ENCODE measurements around the gene EVPLL. TPM values are rescaled to one million over a fixed set of nuclear protein-coding genes. Genes with fewer than 3 reads are reported as not detected.
"Not testable (repeated sequence)": the region's sequence is repeated elsewhere in the genome, so short reads cannot be mapped to it uniquely, and the experiment has no call there.

EVPLL gene
- total RNA-seq, 1 experiment from 2014 or later: not detected

GRCh38 chr17:18374216-18374615 lies 3.4 kb upstream of the EVPLL start:
- no peak overlapping the region for H3K4me3 ChIP-seq (ENCODE audit: low read depth in 2 of 2, low read length in 2 of 2)
- no peaks in the 10 kb centered on the region for H3K4me1 ChIP-seq (ENCODE audit: control insufficient read depth, insufficient read depth, low read length)
- in situ Hi-C loops (cut with HindIII; ENCODE audit: low pct_unique_long_range_greater_than_20kb, low sequenced_read_pairs): no loop called here
- H3K9me3 ChIP-seq (ENCODE audit: control insufficient read depth, insufficient read depth, low read depth, low read length): no peaks in the 10 kb centered on the region
- intact Hi-C loops (cut with micrococcal nuclease; ENCODE audit: unreplicated experiment): no loop called here
- H3K27ac ChIP-seq (ENCODE audit: low read length): no peak overlapping the region
- no peaks in the 10 kb centered on the region for H3K36me3 ChIP-seq (ENCODE audit: control insufficient read depth, insufficient read depth, low read length)
- DNase-seq (ENCODE audit: low read depth, low spot score) (no peak), ATAC-seq (no peak)
- no peaks in the 10 kb centered on the region for H3K27me3 ChIP-seq (ENCODE audit: control insufficient read depth, insufficient read depth, low read length)
- ChIA-PET CTCF (no interaction called here), POLR2A (no interaction called here)
- BruUV-seq (replicated peaks): no TSS peak
- TF ChIP-seq CTCF (IDR thresholded peaks at IDR 0.05) (no peak), REST (IDR thresholded peaks at IDR 0.05; ENCODE audit: insufficient read depth in 1 of 2, low read depth in 2 of 2, low read length in 1 of 2) (no peak), TCF7L2 (IDR thresholded peaks at IDR 0.05; ENCODE audit: low read depth, low read length) (no peak), SIN3A (IDR thresholded peaks at IDR 0.05; ENCODE audit: borderline replicate concordance, insufficient read depth, low read depth, low read length) (no peak), POLR2AphosphoS5 (IDR thresholded peaks at IDR 0.05; ENCODE audit: low read depth, low read length) (no peak)

GRCh38 chr17:18378205-18378505 lies 577 bp downstream of the EVPLL start:
- Histone ChIP-seq H3K4me3 (ENCODE audit: low read depth in 2 of 2, low read length in 2 of 2) (no peak overlapping the region), H3K27ac (ENCODE audit: low read length) (no peak overlapping the region), H3K4me1 (ENCODE audit: control insufficient read depth, insufficient read depth, low read length) (no peaks in the 10 kb centered on the region), H3K27me3 (ENCODE audit: control insufficient read depth, insufficient read depth, low read length) (no peaks in the 10 kb centered on the region), H3K9me3 (ENCODE audit: control insufficient read depth, insufficient read depth, low read depth, low read length) (no peaks in the 10 kb centered on the region), H3K36me3 (ENCODE audit: control insufficient read depth, insufficient read depth, low read length) (no peaks in the 10 kb centered on the region)
- TF ChIP-seq SIN3A (IDR thresholded peaks at IDR 0.05; ENCODE audit: borderline replicate concordance, insufficient read depth, low read depth, low read length) (no peak), CTCF (IDR thresholded peaks at IDR 0.05) (no peak), POLR2AphosphoS5 (IDR thresholded peaks at IDR 0.05; ENCODE audit: low read depth, low read length) (no peak), TCF7L2 (IDR thresholded peaks at IDR 0.05; ENCODE audit: low read depth, low read length) (no peak), REST (IDR thresholded peaks at IDR 0.05; ENCODE audit: insufficient read depth in 1 of 2, low read depth in 2 of 2, low read length in 1 of 2) (no peak)
- no peak for DNase-seq (ENCODE audit: low read depth, low spot score)
- intact Hi-C loops (cut with micrococcal nuclease; ENCODE audit: unreplicated experiment) (no loop called here), in situ Hi-C loops (cut with HindIII; ENCODE audit: low pct_unique_long_range_greater_than_20kb, low sequenced_read_pairs) (no loop called here)
- ATAC-seq: no peak
- ChIA-PET CTCF (no interaction called here), POLR2A (no interaction called here)
- BruUV-seq (replicated peaks): no TSS peak

- H3K9me3 ChIP-seq (ENCODE audit: control insufficient read depth, insufficient read depth, low read depth, low read length); intact Hi-C loops (cut with micrococcal nuclease; ENCODE audit: unreplicated experiment); in situ Hi-C loops (cut with HindIII; ENCODE audit: low pct_unique_long_range_greater_than_20kb, low sequenced_read_pairs); H3K27me3 ChIP-seq (ENCODE audit: control insufficient read depth, insufficient read depth, low read length); POLR2A ChIA-PET; BruUV-seq (replicated peaks); H3K4me3 ChIP-seq (ENCODE audit: low read depth in 2 of 2, low read length in 2 of 2); DNase-seq (ENCODE audit: low read depth, low spot score); CTCF ChIA-PET; H3K4me1 ChIP-seq (ENCODE audit: control insufficient read depth, insufficient read depth, low read length); H3K27ac ChIP-seq (ENCODE audit: low read length); ATAC-seq; H3K36me3 ChIP-seq (ENCODE audit: control insufficient read depth, insufficient read depth, low read length): not testable (repeated sequence)
These were observed 1.0 kb downstream of the EVPLL start for GRCh38 chr17:18378614-18379013.

Data from Panc1 (cell line).